OCI-LY1 (cell line): Measurements from ENCODE around the gene FABP7.
A peak's percentile ranks its signal among the peaks of the same experiment; 100 is the strongest.

Experiments used
- H2AFZ ChIP-seq: fragments of 200-600 bp; sonication (generic), shearing (Covaris generic); 2 replicates; pipeline ENCODE4 v1.6.0; 2014; ENCODE audit warnings: antibody characterized with exemption, mild to moderate bottlenecking, low read length
- H3F3A ChIP-seq: fragments of 200-600 bp; sonication (generic), shearing (Covaris generic); 2 replicates; pipeline ENCODE4 v1.6.0; 2014; ENCODE audit warnings: mild to moderate bottlenecking, antibody characterized with exemption, low read length, moderate library complexity; ENCODE audit not compliant: insufficient read depth
- H3K27ac ChIP-seq: fragments of 200-600 bp; sonication (generic); 2 replicates; pipeline ENCODE4 v1.5.1; 2014; ENCODE audit warnings: low read length, mixed run types, mild to moderate bottlenecking, low read depth; ENCODE audit not compliant: poor library complexity, severe bottlenecking
- H3K27me3 ChIP-seq: fragments of 200-600 bp; sonication (generic); 2 replicates; pipeline ENCODE4 v1.6.0; 2014; ENCODE audit warnings: antibody characterized with exemption, mild to moderate bottlenecking, low read length, moderate library complexity; ENCODE audit not compliant: insufficient read depth
- H3K36me3 ChIP-seq: fragments of 200-600 bp; sonication (generic); 2 replicates; pipeline ENCODE4 v1.6.1; 2014; ENCODE audit warnings: mild to moderate bottlenecking, antibody characterized with exemption, low read length, moderate library complexity, mixed read lengths; ENCODE audit not compliant: insufficient read depth
- H3K4me1 ChIP-seq: fragments of 200-600 bp; sonication (generic); 2 replicates; pipeline ENCODE4 v1.5.1; 2014; ENCODE audit warnings: mild to moderate bottlenecking, low read length, moderate library complexity; ENCODE audit not compliant: insufficient read depth, severe bottlenecking
- H3K4me2 ChIP-seq: fragments of 200-600 bp; sonication (generic), shearing (Covaris generic); 2 replicates; pipeline ENCODE4 v1.6.1; 2014; ENCODE audit warnings: low read length
- H3K4me3 ChIP-seq: fragments of 200-600 bp; sonication (generic); 2 replicates; pipeline ENCODE4 v1.5.1; 2014; ENCODE audit warnings: low read length, low read depth, mild to moderate bottlenecking, mixed read lengths; ENCODE audit not compliant: poor library complexity, severe bottlenecking
- H3K79me2 ChIP-seq: fragments of 200-600 bp; shearing (Covaris generic); 2 replicates; pipeline ENCODE4 v1.6.1; 2016; ENCODE audit warnings: mixed run types, low read length, mixed read lengths; ENCODE audit not compliant: insufficient read depth
- H3K9ac ChIP-seq: fragments of 200-600 bp; sonication (generic), shearing (Covaris generic); 2 replicates; pipeline ENCODE4 v1.6.1; 2014; ENCODE audit warnings: mild to moderate bottlenecking, low read length, mixed read lengths
- H3K9me2 ChIP-seq: fragments of 200-600 bp; sonication (generic), shearing (Covaris generic); 2 replicates; pipeline ENCODE4 v1.6.1; 2014; ENCODE audit warnings: low read depth, mild to moderate bottlenecking, low read length, mixed read lengths
- H3K9me3 ChIP-seq: fragments of 200-600 bp; shearing (Covaris generic); 2 replicates; pipeline ENCODE4 v1.6.1; 2014; ENCODE audit warnings: low read length, mixed read lengths
- H4K20me1 ChIP-seq: fragments of 200-600 bp; sonication (generic), shearing (Covaris generic); 2 replicates; pipeline ENCODE4 v1.6.0; 2016; ENCODE audit warnings: mild to moderate bottlenecking, low read length; ENCODE audit not compliant: insufficient read depth
- EZH2 ChIP-seq: fragments of 200-600 bp; sonication (generic), shearing (Covaris generic); IDR thresholded peaks from 2 replicates; pipeline ENCODE4 v1.8.0; 2017; ENCODE audit warnings: borderline replicate concordance, mixed run types, mild to moderate bottlenecking, antibody characterized with exemption, low read length, moderate library complexity, mixed read lengths
- TF ChIP-seq, protein P1 (sequence below): fragments of 200-600 bp; sonication (generic), shearing (Covaris generic); IDR thresholded peaks from 2 replicates; pipeline ENCODE4 v1.5.1; 2017; ENCODE audit warnings: mild to moderate bottlenecking, antibody characterized with exemption, low read length, moderate library complexity, mixed read lengths

The FABP7 gene

DNA sequence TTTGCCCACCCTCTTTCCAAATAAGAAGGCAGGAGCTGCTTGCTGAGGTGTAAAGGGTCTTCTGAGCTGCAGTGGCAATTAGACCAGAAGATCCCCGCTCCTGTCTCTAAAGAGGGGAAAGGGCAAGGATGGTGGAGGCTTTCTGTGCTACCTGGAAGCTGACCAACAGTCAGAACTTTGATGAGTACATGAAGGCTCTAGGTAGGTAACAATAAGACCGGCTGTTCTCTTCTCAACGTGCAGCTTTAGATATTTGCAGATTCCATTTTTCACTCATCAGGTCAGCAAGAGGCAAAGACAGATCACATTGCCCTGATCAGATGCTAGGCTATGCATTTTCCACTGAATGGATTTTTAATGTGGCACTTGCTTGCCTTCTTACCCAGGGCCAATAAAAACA, at the start of gene FABP7:
TSS of gene FABP7 (plus strand) at position 50 of the 400 bp plus-strand sequence. CDS start at position 129, 79 bp downstream.
- Histone ChIP-seq H3K4me3 (no peak within 1 kb of the TSS), H3K9ac (no peak within 1 kb of the TSS), H3F3A (no peaks in the 10 kb centered on the region), H3K9me2 (no peaks in the 10 kb centered on the region), H3K36me3 (no peaks in the 10 kb centered on the region), H2AFZ (no peak within 1 kb of the TSS), H3K4me2 (no peak within 1 kb of the TSS), H3K27me3 (peaks cover 3% of the 10 kb centered on the region; the same call in 1 of the 2 replicates), H4K20me1 (no peaks in the 10 kb centered on the region), H3K9me3 (no peaks in the 10 kb centered on the region), H3K4me1 (no peaks in the 10 kb centered on the region), H3K79me2 (no peaks in the 10 kb centered on the region), H3K27ac (no peak within 1 kb of the TSS)
- TF ChIP-seq EZH2, result no peak
- TF ChIP-seq, protein P1, sequence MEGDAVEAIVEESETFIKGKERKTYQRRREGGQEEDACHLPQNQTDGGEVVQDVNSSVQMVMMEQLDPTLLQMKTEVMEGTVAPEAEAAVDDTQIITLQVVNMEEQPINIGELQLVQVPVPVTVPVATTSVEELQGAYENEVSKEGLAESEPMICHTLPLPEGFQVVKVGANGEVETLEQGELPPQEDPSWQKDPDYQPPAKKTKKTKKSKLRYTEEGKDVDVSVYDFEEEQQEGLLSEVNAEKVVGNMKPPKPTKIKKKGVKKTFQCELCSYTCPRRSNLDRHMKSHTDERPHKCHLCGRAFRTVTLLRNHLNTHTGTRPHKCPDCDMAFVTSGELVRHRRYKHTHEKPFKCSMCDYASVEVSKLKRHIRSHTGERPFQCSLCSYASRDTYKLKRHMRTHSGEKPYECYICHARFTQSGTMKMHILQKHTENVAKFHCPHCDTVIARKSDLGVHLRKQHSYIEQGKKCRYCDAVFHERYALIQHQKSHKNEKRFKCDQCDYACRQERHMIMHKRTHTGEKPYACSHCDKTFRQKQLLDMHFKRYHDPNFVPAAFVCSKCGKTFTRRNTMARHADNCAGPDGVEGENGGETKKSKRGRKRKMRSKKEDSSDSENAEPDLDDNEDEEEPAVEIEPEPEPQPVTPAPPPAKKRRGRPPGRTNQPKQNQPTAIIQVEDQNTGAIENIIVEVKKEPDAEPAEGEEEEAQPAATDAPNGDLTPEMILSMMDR, result no peak

DNA sequence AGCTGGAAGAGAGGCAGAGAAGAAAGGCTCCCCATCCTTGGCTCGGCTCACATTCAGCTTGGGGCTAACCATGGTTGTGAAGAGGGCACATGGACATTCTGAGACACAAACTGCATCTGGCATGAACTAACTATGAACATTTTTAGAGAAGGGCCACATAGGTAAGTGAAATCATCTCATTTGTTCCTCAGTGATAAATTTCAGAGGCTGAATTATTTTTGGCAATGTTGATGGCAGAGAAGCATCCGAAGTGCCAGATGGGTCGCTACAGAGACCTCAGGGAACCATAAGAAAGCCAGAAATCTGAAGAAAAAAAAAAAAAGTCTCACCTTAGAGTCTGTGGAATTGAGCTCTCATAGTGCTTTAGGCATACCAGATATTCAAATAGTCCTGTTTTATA, 49.2 kb upstream of the FABP7 start:
- TF ChIP-seq, protein P1, result no peak
- TF ChIP-seq EZH2, result no peak
- Histone ChIP-seq H3K4me1 (no peaks in the 10 kb centered on the region), H3K79me2 (no peaks in the 10 kb centered on the region), H3K4me2 (no peak overlapping the region), H3K27ac (no peak overlapping the region), H3K4me3 (no peak overlapping the region), H2AFZ (no peak overlapping the region), H3F3A (no peaks in the 10 kb centered on the region), H3K27me3 (no peaks in the 10 kb centered on the region), H3K9ac (no peak overlapping the region), H3K9me2 (no peaks in the 10 kb centered on the region), H3K36me3 (no peaks in the 10 kb centered on the region), H3K9me3 (no peaks in the 10 kb centered on the region), H4K20me1 (no peaks in the 10 kb centered on the region)

DNA sequence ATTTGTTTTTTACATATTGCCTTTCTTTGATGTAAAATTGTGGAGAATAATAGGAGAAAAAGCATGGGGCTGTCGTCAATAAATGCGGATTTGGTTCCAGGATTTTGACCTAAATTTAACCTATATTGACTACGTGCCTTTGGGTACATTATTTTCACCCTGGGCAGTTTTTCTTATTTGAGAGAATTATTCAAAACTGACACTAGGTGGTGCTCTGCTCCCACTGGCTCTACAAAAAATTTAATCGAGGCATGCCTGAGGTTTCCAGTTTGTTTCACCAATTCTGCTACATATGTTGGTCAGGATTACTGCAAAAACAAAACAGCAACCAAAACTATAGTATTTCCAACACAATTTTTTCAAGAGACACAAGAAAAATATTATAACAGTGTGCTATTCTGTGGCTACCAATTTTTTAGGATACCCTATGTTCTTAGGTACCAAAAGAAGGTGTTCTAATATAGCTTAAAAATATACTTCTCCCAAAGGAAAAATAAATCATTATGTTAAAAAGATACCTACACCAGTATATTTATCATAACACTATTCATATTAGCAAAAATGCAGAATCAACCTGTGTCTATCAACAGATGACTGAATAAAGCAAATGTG, 48.6 kb upstream of the FABP7 start:
- Histone ChIP-seq H3K36me3 (no peaks in the 10 kb centered on the region), H3K9me2 (no peaks in the 10 kb centered on the region), H3K4me3 (no peak overlapping the region), H4K20me1 (no peaks in the 10 kb centered on the region), H2AFZ (no peak overlapping the region), H3K27me3 (no peaks in the 10 kb centered on the region), H3K27ac (no peak overlapping the region), H3F3A (no peaks in the 10 kb centered on the region), H3K9me3 (no peaks in the 10 kb centered on the region), H3K4me2 (no peak overlapping the region), H3K9ac (no peak overlapping the region), H3K4me1 (no peaks in the 10 kb centered on the region), H3K79me2 (no peaks in the 10 kb centered on the region)
- no peak for TF ChIP-seq EZH2
- TF ChIP-seq, protein P1, result peak; percentile 70
